Measurements from ENCODE around the gene SLX9. TPM values are rescaled to one million over a fixed set of nuclear protein-coding genes. Genes with fewer than 3 reads are reported as not detected.

The SLX9 gene
- total RNA-seq, 1 donor from 2014 or later, result 24.0 TPM

GRCh38 chr21:44913425-44914175, 26.2 kb upstream of the SLX9 start:
- H3K27me3 Mint-ChIP-seq (ENCODE audit: low read depth), result peaks cover 48% of the 10 kb centered on the region
- H3K9me3 Mint-ChIP-seq (ENCODE audit: low read depth), result no peaks in the 10 kb centered on the region
- no peak overlapping the region for H3K27ac Mint-ChIP-seq (ENCODE audit: unreplicated experiment)
- no peak overlapping the region for H3K4me3 Mint-ChIP-seq (ENCODE audit: unreplicated experiment)
- TF ChIP-seq CTCF (IDR thresholded peaks at IDR 0.05), result no peak
- DNase-seq (ENCODE audit: low spot score), result no peak
- H3K36me3 Mint-ChIP-seq (ENCODE audit: low read depth), result peaks cover 1% of the 10 kb centered on the region
- H3K4me1 Mint-ChIP-seq (ENCODE audit: low read depth), result peaks cover 13% of the 10 kb centered on the region

GRCh38 chr21:44914176-44914874, 25.5 kb upstream of the SLX9 start:
- Mint-ChIP-seq H3K27ac (ENCODE audit: unreplicated experiment) (no peak overlapping the region), H3K4me3 (ENCODE audit: unreplicated experiment) (no peak overlapping the region), H3K36me3 (ENCODE audit: low read depth) (peaks cover 1% of the 10 kb centered on the region), H3K9me3 (ENCODE audit: low read depth) (no peaks in the 10 kb centered on the region), H3K27me3 (ENCODE audit: low read depth) (peaks cover 44% of the 10 kb centered on the region), H3K4me1 (ENCODE audit: low read depth) (peaks cover 11% of the 10 kb centered on the region)
- DNase-seq (ENCODE audit: low spot score), result no peak
- no peak for TF ChIP-seq CTCF (IDR thresholded peaks at IDR 0.05)

- Mint-ChIP-seq H3K36me3 (ENCODE audit: low read depth) (peaks cover 1% of the 10 kb centered on the region), H3K9me3 (ENCODE audit: low read depth) (no peaks in the 10 kb centered on the region), H3K4me1 (ENCODE audit: low read depth) (peaks cover 6% of the 10 kb centered on the region), H3K4me3 (ENCODE audit: unreplicated experiment) (no peak overlapping the region), H3K27me3 (ENCODE audit: low read depth) (peaks cover 55% of the 10 kb centered on the region), H3K27ac (ENCODE audit: unreplicated experiment) (no peak overlapping the region)
- TF ChIP-seq CTCF (IDR thresholded peaks at IDR 0.05), result no peak
- no peak for DNase-seq (ENCODE audit: low spot score)
Measured at GRCh38 chr21:44916965-44917364, 22.9 kb upstream of the SLX9 start.

GRCh38 chr21:44917446-44918106, 22.3 kb upstream of the SLX9 start:
- Mint-ChIP-seq H3K9me3 (ENCODE audit: low read depth) (no peaks in the 10 kb centered on the region), H3K27me3 (ENCODE audit: low read depth) (peaks cover 59% of the 10 kb centered on the region), H3K36me3 (ENCODE audit: low read depth) (peaks cover 1% of the 10 kb centered on the region)

More at GRCh38 chr21:44917446-44918106, 22.3 kb upstream of the SLX9 start:
- TF ChIP-seq CTCF (IDR thresholded peaks at IDR 0.05), result no peak
- Mint-ChIP-seq H3K27ac (ENCODE audit: unreplicated experiment) (no peak overlapping the region), H3K4me3 (ENCODE audit: unreplicated experiment) (no peak overlapping the region), H3K4me1 (ENCODE audit: low read depth) (peaks cover 6% of the 10 kb centered on the region)
- DNase-seq (ENCODE audit: low spot score), result no peak
